K562 (cell line): ENCODE measurements around the gene TECPR1. TPM values are rescaled to one million over a fixed set of nuclear protein-coding genes. Genes with fewer than 3 reads are reported as not detected.

Experiments used
- ATAC-seq: fragments of 200-7000 bp; cut with Tn5 transposase; 3 replicates; pipeline ENCODE4 v1.9.1; 2020; ENCODE audit warnings: moderate library complexity
- BruUV-seq: library from RNA; stranded (reverse); fragments of 400-500 nt; replicated peaks from 2 replicates; lab custom pipeline; 2021; lab: Mats Ljungman, UMichigan
- CTCF ChIA-PET: fragments of 300-600 bp; formaldehyde crosslinking; extraction: SDS; loops from one replicate; lab custom pipeline; 2021; ENCODE audit warnings: low intra/inter-chr PET ratio; lab: Yijun Ruan, JAX
- POLR2A ChIA-PET: fragments of 300-600, 350-650 bp; sonication (Branson Sonifier 250); formaldehyde crosslinking; extraction: SDS; loops from one replicate; lab custom pipeline; 2021; ENCODE audit warnings: antibody characterized with exemption, inconsistent platforms; lab: Yijun Ruan, JAX
- DNase-seq, 4 experiments: peaks; one replicate each; pipeline versions ENCODE4 v3.0.0 to v3.0.0-alpha.2; 2011 to 2018; ENCODE audit warnings: low spot score in 3 of 4, mixed read lengths in 3 of 4; ENCODE audit errors: extremely low read depth in 1 of 4
- FAIRE-seq: peaks from 2 replicates; lab custom pipeline; 2011; peaks lifted over from hg19 to GRCh38; lab: Jason Lieb, UNC
- H2AFZ ChIP-seq: 2 replicates; pipeline ENCODE4 v1.6.0; 2011; ENCODE audit warnings: low read depth, low read length, control low read depth, inconsistent platforms
- H3K27ac ChIP-seq: fragments of 200-600 bp; 3 replicates; pipeline ENCODE4 v1.8.0; 2011; ENCODE audit warnings: low read depth, mild to moderate bottlenecking, control low read depth, inconsistent platforms, low read length, moderate library complexity, mixed read lengths; ENCODE audit errors: extremely low read depth
- H3K27me3 ChIP-seq, 2 experiments: fragments of 300-600 bp in 1 of 2; 2 replicates in 1 of 2; 3 replicates in 1 of 2; pipeline versions ENCODE4 v1.6.0 to v1.8.0; 2011; ENCODE audit warnings: inconsistent platforms in 2 of 2, low read length in 2 of 2, mild to moderate bottlenecking in 1 of 2, mixed read lengths in 1 of 2, moderate library complexity in 1 of 2; ENCODE audit not compliant: control insufficient read depth in 2 of 2, insufficient read depth in 2 of 2
- H3K36me3 ChIP-seq: fragments of 300-600 bp; 3 replicates; pipeline ENCODE4 v1.8.0; 2011; ENCODE audit warnings: mild to moderate bottlenecking, low read length, inconsistent platforms; ENCODE audit not compliant: control insufficient read depth, insufficient read depth
- H3K4me1 ChIP-seq, 2 experiments: fragments of 200-600 bp in 1 of 2; replicated peaks in 1 of 2; 2 replicates in 1 of 2; 3 replicates in 1 of 2; pipeline versions ENCODE4 v1.5.1 to v1.8.0; 2011; ENCODE audit warnings: inconsistent platforms in 2 of 2, low read length in 2 of 2, mild to moderate bottlenecking in 1 of 2, mixed read lengths in 1 of 2, moderate library complexity in 1 of 2; ENCODE audit not compliant: control insufficient read depth in 2 of 2, insufficient read depth in 2 of 2
- H3K4me2 ChIP-seq: 2 replicates; pipeline ENCODE4 v1.6.1; 2011; ENCODE audit warnings: low read length, control low read depth, inconsistent platforms, mixed read lengths; ENCODE audit not compliant: insufficient read depth
- H3K4me3 ChIP-seq: fragments of 200-600 bp; sonication (generic), shearing (Covaris generic); 2 replicates; pipeline ENCODE4 v1.5.1; 2016; ENCODE audit warnings: control low read depth, inconsistent platforms
- H3K79me2 ChIP-seq: fragments of 200-600 bp; 3 replicates; pipeline ENCODE4 v1.8.0; 2011; ENCODE audit warnings: low read length, inconsistent platforms; ENCODE audit not compliant: control insufficient read depth, insufficient read depth
- H3K9ac ChIP-seq, 2 experiments: 2 replicates each; pipeline versions ENCODE4 v1.6.0 to v1.6.1; 2011; ENCODE audit warnings: low read depth in 2 of 2, low read length in 2 of 2, control low read depth in 1 of 2, inconsistent platforms in 1 of 2, mild to moderate bottlenecking in 1 of 2, mixed read lengths in 1 of 2; ENCODE audit not compliant: insufficient read depth in 1 of 2
- H3K9me1 ChIP-seq: one replicate; pipeline ENCODE4 v1.6.0; 2011; ENCODE audit warnings: inconsistent platforms, mild to moderate bottlenecking, low read length, moderate library complexity; ENCODE audit not compliant: control insufficient read depth, insufficient read depth
- H3K9me3 ChIP-seq: replicated peaks from 2 replicates; pipeline ENCODE4 v1.5.1; 2011; ENCODE audit warnings: low read depth, low read length, inconsistent platforms; ENCODE audit not compliant: control insufficient read depth, insufficient read depth
- H4K20me1 ChIP-seq: replicated peaks from 2 replicates; pipeline ENCODE4 v1.6.1; 2011; ENCODE audit warnings: low read length, inconsistent platforms, mixed read lengths; ENCODE audit not compliant: control insufficient read depth, insufficient read depth
- CC2D1A ChIP-seq: fragments of 450-650 bp; IDR thresholded peaks from 2 replicates; pipeline ENCODE4 v1.6.1; 2017; ENCODE audit warnings: mild to moderate bottlenecking
- JUND ChIP-seq, 2 experiments: IDR thresholded peaks; 2 replicates in 1 of 2; 3 replicates in 1 of 2; pipeline ENCODE4 v1.6.1; 2011; ENCODE audit warnings: borderline replicate concordance in 2 of 2, low read depth in 2 of 2, low read length in 2 of 2, improper control_type of control experiment in 1 of 2, missing biosample characterization in 1 of 2, missing genetic modification characterization in 1 of 2, missing genetic modification reagents in 1 of 2
- PTBP1 ChIP-seq: fragments of 200-400 bp; formaldehyde crosslinking; IDR thresholded peaks from 2 replicates; pipeline ENCODE4 v1.6.1; 2017; ENCODE audit warnings: low read depth, low read length
- SMC3 ChIP-seq: conservative IDR thresholded peaks from 2 replicates; pipeline ENCODE4 v1.6.1; 2011; ENCODE audit warnings: low read depth, low read length, improper control_type of control experiment; ENCODE audit not compliant: insufficient read depth
- SRSF1 ChIP-seq: fragments of 200-400 bp; formaldehyde crosslinking; IDR thresholded peaks from 2 replicates; pipeline ENCODE4 v1.6.1; 2017; ENCODE audit warnings: mild to moderate bottlenecking, low read depth, low read length, moderate library complexity
- TCF7 ChIP-seq: sonication (generic); IDR thresholded peaks from 2 replicates; pipeline ENCODE4 v1.6.1; 2016; ENCODE audit warnings: antibody characterized with exemption, borderline replicate concordance
- ZNF197 ChIP-seq: fragments of 200-800 bp; sonication (Bioruptor generic); IDR thresholded peaks from 2 replicates; pipeline ENCODE4 v1.6.1; 2016; ENCODE audit warnings: low read depth, missing genetic modification characterization, missing compliant biosample characterization
- WGBS: fragments of 100-300 bp; shearing (Covaris generic); methylation state at CpG from one replicate; pipeline ENCODE4 v1.1.6; 2016; ENCODE audit warnings: low coverage, mixed read lengths; ENCODE audit not compliant: insufficient coverage; ENCODE audit errors: missing lambda C conversion rate; 5-methylcytosine and 5-hydroxymethylcytosine counted together
- in situ Hi-C: fragments of 300-500 bp; cut with MboI; formaldehyde crosslinking; loops from 4 replicates; pipeline ENCODE4 v1.15.0; 2018; ENCODE audit warnings: inconsistent platforms, mixed read lengths
- intact Hi-C: fragments of 100-400 bp; cut with micrococcal nuclease; formaldehyde crosslinking; loops from 2 replicates; pipeline ENCODE4 v1.14.2; 2022
- polyA plus RNA-seq, 8 experiments: library from polyadenylated mRNA; depleted of rRNA in 4 of 8; stranded (reverse) in 5 of 8; unstranded in 3 of 8; fragments of >200 nt; fragmentation: Nextera tagmentation in 2 of 8; fragmentation: Illumina TruSeq in 1 of 8; extraction: Ambion mirVana in 2 of 8; extraction: Trizol in 1 of 8; gene quantifications; 2 replicates each; pipeline versions ENCODE4 v1.2.1 to v1.2.3, GENCODE V29; 2011 to 2014; ENCODE audit warnings: inconsistent platforms in 1 of 8, missing spikeins in 1 of 8
- total RNA-seq, 7 experiments: library from RNA; depleted of rRNA in 6 of 7; stranded (reverse); fragments of >200 nt in 6 of 7; fragmentation: Illumina TruSeq in 2 of 7; extraction: Trizol in 2 of 7; gene quantifications; 2 replicates each; pipeline versions ENCODE4 v1.2.1 to v1.2.3, GENCODE V29; 2011 to 2021; ENCODE audit warnings: low replicate concordance in 1 of 7
- TF ChIP-seq, protein P1 (sequence below), 2 experiments: fragments of 200-800 bp in 1 of 2; sonication (Bioruptor generic) in 1 of 2; sonication (generic) in 1 of 2; formaldehyde crosslinking in 1 of 2; IDR thresholded peaks in 1 of 2; conservative IDR thresholded peaks in 1 of 2; 2 replicates each; pipeline versions ENCODE4 v1.5.0 to v1.6.1; 2016 to 2020; ENCODE audit warnings: missing compliant biosample characterization in 1 of 2, missing genetic modification characterization in 1 of 2, missing genetic modification reagents in 1 of 2
- TF ChIP-seq, protein P2 (sequence below), 3 experiments: fragments of 200-800 bp in 1 of 3; sonication (Bioruptor generic) in 1 of 3; sonication (generic) in 1 of 3; formaldehyde crosslinking in 1 of 3; IDR thresholded peaks; 2 replicates each; pipeline versions ENCODE4 v1.6.1 to v1.8.0; 2016 to 2022; ENCODE audit warnings: mild to moderate bottlenecking in 2 of 3, missing compliant biosample characterization in 2 of 3, missing genetic modification characterization in 2 of 3, missing genetic modification reagents in 1 of 3

TECPR1 gene
- total and polyA plus RNA-seq, 9 of the 15 experiments (the other 6 are each of a cell fraction or from before 2014, with no cell fraction given), result 0.17 to 15.0 (median 2.2) TPM

DNA sequence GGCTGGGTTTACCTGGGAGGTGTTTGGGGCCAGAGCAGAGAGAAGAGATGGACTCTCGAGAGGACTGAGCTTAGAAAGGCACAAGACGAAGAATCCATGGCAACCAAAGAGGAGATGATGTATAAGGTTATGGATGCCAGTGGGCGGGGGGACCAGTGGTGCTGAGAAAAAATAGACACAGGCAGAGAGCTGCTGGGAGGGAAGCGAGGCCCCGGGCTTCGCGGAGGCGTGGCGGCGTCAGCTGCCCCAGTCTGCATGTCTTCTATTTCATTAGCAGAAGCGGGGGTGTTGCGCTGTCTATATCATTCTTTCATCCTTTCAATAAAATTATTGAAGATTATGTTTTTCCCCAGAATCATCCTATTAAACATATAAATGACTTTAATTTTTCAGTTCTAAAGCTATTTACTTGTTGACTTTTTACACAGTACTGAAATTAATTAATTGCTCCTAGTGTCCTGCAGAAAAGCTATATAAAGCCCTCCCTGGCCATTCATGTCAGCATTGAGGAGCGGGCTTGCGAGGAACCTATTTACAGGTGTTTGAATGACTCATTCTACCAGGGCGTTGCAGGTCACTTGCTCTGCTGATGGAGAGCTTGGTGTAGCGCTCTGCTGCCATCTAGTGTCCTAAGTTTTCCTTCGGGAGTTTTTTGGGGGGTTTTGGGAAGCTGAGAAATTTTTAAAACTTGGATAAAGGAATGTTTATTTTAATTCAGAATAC, 83.7 kb downstream of the TECPR1 start:
- in situ Hi-C loops, result no loop called here
- CTCF ChIA-PET, result interaction anchor here (0.6 to 6.7 kb wide), 7 partner anchors 9 to 154 kb away, joined by 3 to 94 read pairs (median 8); partner anchors contain the start of gene LMTK2
- no TSS peak for BruUV-seq
- 0 out of 2 replicates have a peak, but pooled peaks have one; percentile 30 for TF ChIP-seq CC2D1A
- TF ChIP-seq TCF7, result no peak
- no peak for TF ChIP-seq PTBP1
- no peak for TF ChIP-seq ZNF197 (CRISPR knock-in tag)
- no peak for TF ChIP-seq SRSF1
- TF ChIP-seq, protein P1, sequence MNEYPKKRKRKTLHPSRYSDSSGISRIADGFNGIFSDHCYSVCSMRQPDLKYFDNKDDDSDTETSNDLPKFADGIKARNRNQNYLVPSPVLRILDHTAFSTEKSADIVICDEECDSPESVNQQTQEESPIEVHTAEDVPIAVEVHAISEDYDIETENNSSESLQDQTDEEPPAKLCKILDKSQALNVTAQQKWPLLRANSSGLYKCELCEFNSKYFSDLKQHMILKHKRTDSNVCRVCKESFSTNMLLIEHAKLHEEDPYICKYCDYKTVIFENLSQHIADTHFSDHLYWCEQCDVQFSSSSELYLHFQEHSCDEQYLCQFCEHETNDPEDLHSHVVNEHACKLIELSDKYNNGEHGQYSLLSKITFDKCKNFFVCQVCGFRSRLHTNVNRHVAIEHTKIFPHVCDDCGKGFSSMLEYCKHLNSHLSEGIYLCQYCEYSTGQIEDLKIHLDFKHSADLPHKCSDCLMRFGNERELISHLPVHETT (CRISPR knock-in tag; conservative IDR thresholded peaks at IDR 0.05 in 1 of 2, IDR thresholded peaks at IDR 0.05 in 1 of 2), result no peak
- peak; percentile 80 for TF ChIP-seq SMC3
- TF ChIP-seq, protein P2, sequence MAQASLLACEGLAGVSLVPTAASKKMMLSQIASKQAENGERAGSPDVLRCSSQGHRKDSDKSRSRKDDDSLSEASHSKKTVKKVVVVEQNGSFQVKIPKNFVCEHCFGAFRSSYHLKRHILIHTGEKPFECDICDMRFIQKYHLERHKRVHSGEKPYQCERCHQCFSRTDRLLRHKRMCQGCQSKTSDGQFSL (CRISPR knock-in tag; IDR thresholded peaks at IDR 0.05), result no peak
- TF ChIP-seq, protein P2 (tag; IDR thresholded peaks at IDR 0.05), result peak in 1 of 2 experiments; percentile 47; a peak in 1 of 4 replicates
- peak; percentile 92 for TF ChIP-seq JUND (IDR thresholded peaks at IDR 0.05; ENCODE audit: borderline replicate concordance, low read depth, low read length)
- TF ChIP-seq JUND (tag; IDR thresholded peaks at IDR 0.05; ENCODE audit: borderline replicate concordance, low read depth, low read length), result peak; percentile 86; the same call in 2 of the 3 replicates

More for the DNA sequence above, 83.7 kb downstream of the TECPR1 start:
- no peaks in the 10 kb centered on the region for H3K9me1 ChIP-seq
- H3K4me3 ChIP-seq, result no peak overlapping the region
- 40% methylated on average over 17 of the region's 17 CpGs for WGBS
- H4K20me1 ChIP-seq, result peaks cover 18% of the 10 kb centered on the region; the same call in 1 of the 2 replicates
- no peak overlapping the region for H3K27ac ChIP-seq
- FAIRE-seq, result peak; percentile 98
- no peaks in the 10 kb centered on the region for H3K9me3 ChIP-seq
- peaks cover 0 to 12% of the 10 kb centered on the region in 2 experiments; a peak in 1 of 5 replicates for H3K4me1 ChIP-seq
- POLR2A ChIA-PET, result interaction anchor here (0.6 to 5.2 kb wide), 7 partner anchors 9 to 307 kb away, joined by 3 to 37 read pairs (median 3); partner anchors contain the start of gene ASNS
- no peak overlapping the region for H3K9ac ChIP-seq
- peak; percentile 80 to 83 (median 82) for DNase-seq
- peaks cover 16% of the 10 kb centered on the region; the same call in 2 of the 3 replicates for H3K36me3 ChIP-seq
- intact Hi-C loops, result loop anchor here (5.0 kb wide), 1 partner anchor 74 kb away; no protein-coding TSS in a partner anchor
- peak; percentile 81 for ATAC-seq
- no peaks in the 10 kb centered on the region for H3K27me3 ChIP-seq
- H3K79me2 ChIP-seq, result no peaks in the 10 kb centered on the region
- H2AFZ ChIP-seq, result no peak overlapping the region
- H3K4me2 ChIP-seq, result no peak overlapping the region
